Upper lobe of right lung (tissue), 1 donor: ENCODE results near the gene MPDZ. TPM values are rescaled to one million over a fixed set of nuclear protein-coding genes. Genes with fewer than 3 reads are reported as not detected.

ENCODE experiments used
- ATAC-seq: fragments of 200-7000 bp; cut with Tn5 transposase; one replicate; pipeline ENCODE4 v1.9.1; 2020; ENCODE audit warnings: mild to moderate bottlenecking, moderate library complexity
- DNase-seq: peaks from one replicate; pipeline ENCODE4 v3.0.0-alpha.2; 2020
- H3K27ac ChIP-seq: fragments of 200-600 bp; one replicate; pipeline ENCODE4 v1.8.0; 2022
- H3K27me3 ChIP-seq: fragments of 200-600 bp; one replicate; pipeline ENCODE4 v1.8.0; 2022; ENCODE audit warnings: mild to moderate bottlenecking
- H3K36me3 ChIP-seq: fragments of 200-600 bp; one replicate; pipeline ENCODE4 v1.8.0; 2022
- H3K4me1 ChIP-seq: fragments of 200-600 bp; one replicate; pipeline ENCODE4 v1.8.0; 2022
- H3K4me3 ChIP-seq: fragments of 200-600 bp; one replicate; pipeline ENCODE4 v1.8.0; 2022; ENCODE audit warnings: mild to moderate bottlenecking
- H3K9me3 ChIP-seq: fragments of 200-600 bp; one replicate; pipeline ENCODE4 v1.8.0; 2022
- CTCF ChIP-seq: fragments of 200-600 bp; IDR thresholded peaks from one replicate; pipeline ENCODE4 v1.8.0; 2022; ENCODE audit warnings: antibody characterized with exemption
- intact Hi-C: fragments of 100-400 bp; cut with DNase I; formaldehyde crosslinking; loops from one replicate; pipeline ENCODE4 v1.11.0; 2022
- long read RNA-seq: library from polyadenylated mRNA; unstranded; transcript quantifications from one replicate; pipeline ENCODE4 v2.0.0, GENCODE V29; 2021
- total RNA-seq: library from RNA; stranded (reverse); fragmentation: NEBNext Ultra II Directional; extraction: Animal tissue kit (Norgen Biotek cat#: 25700); gene quantifications from one replicate; pipeline ENCODE4 v1.2.1, GENCODE V29; 2021
- donor health status: DM: no; HTN: yes; CAD: no; lungs with severe emphysema.

MPDZ gene
- total RNA-seq, result 37.8 TPM
- long read RNA-seq, full-length matches to known transcripts, result 3 of 34 reads
- long read RNA-seq, partial matches to known transcripts, result 14 of 34 reads
- long read RNA-seq, other reads (novel, unspliced or antisense), result 17 of 34 reads

- Histone ChIP-seq H3K4me1 (peaks cover 10% of the 10 kb centered on the region), H3K36me3 (no peaks in the 10 kb centered on the region), H3K27me3 (no peaks in the 10 kb centered on the region), H3K4me3 (peak within 1 kb of the TSS; percentile 73), H3K9me3 (no peaks in the 10 kb centered on the region), H3K27ac (peak within 1 kb of the TSS; percentile 82)
- intact Hi-C loops, result no loop called here
- ATAC-seq, result peak; percentile 95
- peak; percentile 86 for DNase-seq
- TF ChIP-seq CTCF, result no peak
Measured at GRCh38 chr9:13279284-13280141, at the start of gene MPDZ. Gene MPDZ, minus strand, starts transcription at chr9:13279692. Its CDS starts 29,377 bp downstream, at chr9:13250315.

GRCh38 chr9:13324988-13325387 is 45.5 kb upstream of the MPDZ start:
- Histone ChIP-seq H3K4me3 (no peak overlapping the region), H3K27me3 (no peaks in the 10 kb centered on the region), H3K27ac (no peak overlapping the region), H3K36me3 (no peaks in the 10 kb centered on the region), H3K4me1 (no peaks in the 10 kb centered on the region), H3K9me3 (no peaks in the 10 kb centered on the region)
- no peak for TF ChIP-seq CTCF
- intact Hi-C loops, result no loop called here
- DNase-seq (no peak), ATAC-seq (no peak)

GRCh38 chr9:13322828-13323550 is 43.5 kb upstream of the MPDZ start:
- intact Hi-C loops, result no loop called here
- H3K27me3 ChIP-seq, result no peaks in the 10 kb centered on the region
- ATAC-seq, result no peak
- no peak overlapping the region for H3K27ac ChIP-seq
- no peak for DNase-seq
- H3K4me3 ChIP-seq, result no peak overlapping the region
- no peaks in the 10 kb centered on the region for H3K9me3 ChIP-seq
- no peaks in the 10 kb centered on the region for H3K36me3 ChIP-seq
- TF ChIP-seq CTCF, result no peak
- no peaks in the 10 kb centered on the region for H3K4me1 ChIP-seq

- Histone ChIP-seq H3K36me3 (no peaks in the 10 kb centered on the region), H3K9me3 (no peaks in the 10 kb centered on the region), H3K27me3 (no peaks in the 10 kb centered on the region), H3K4me3 (no peak overlapping the region), H3K27ac (no peak overlapping the region), H3K4me1 (no peaks in the 10 kb centered on the region)
- TF ChIP-seq CTCF, result no peak
- ATAC-seq, result no peak
- no peak for DNase-seq
- intact Hi-C loops, result no loop called here
Measured at GRCh38 chr9:13318027-13318426, 38.5 kb upstream of the MPDZ start.

- Histone ChIP-seq H3K36me3 (no peaks in the 10 kb centered on the region), H3K4me3 (no peak overlapping the region), H3K9me3 (no peaks in the 10 kb centered on the region), H3K4me1 (no peaks in the 10 kb centered on the region), H3K27ac (no peak overlapping the region), H3K27me3 (no peaks in the 10 kb centered on the region)
- intact Hi-C loops, result no loop called here
- ATAC-seq (no peak), DNase-seq (no peak)
- no peak for TF ChIP-seq CTCF
Measured at GRCh38 chr9:13296972-13297371, 17.5 kb upstream of the MPDZ start.
